AG09309 (cell line): ENCODE measurements around the gene LARGE1.

Experiments
- DNase-seq: peaks from one replicate; pipeline ENCODE4 v3.0.0-alpha.2; 2010; ENCODE audit warnings: low read depth
- H3K4me3 ChIP-seq: 2 replicates; pipeline ENCODE4 v1.5.1; 2011; ENCODE audit warnings: mild to moderate bottlenecking, low read depth, low read length, moderate library complexity; ENCODE audit not compliant: control insufficient read depth
- CTCF ChIP-seq: IDR thresholded peaks from 2 replicates; pipeline ENCODE4 v1.5.1; 2011; ENCODE audit warnings: mild to moderate bottlenecking, low read depth, low read length, inconsistent platforms; ENCODE audit not compliant: insufficient read depth, control insufficient read depth; ENCODE audit errors: missing control alignments

The LARGE1 gene

GRCh38 chr22:33529424-33530113, 390.7 kb downstream of the LARGE1 start:
- no peak for TF ChIP-seq CTCF
- peak; percentile 3 for DNase-seq
- H3K4me3 ChIP-seq, result no peak overlapping the region

GRCh38 chr22:33528183-33528582, 392.1 kb downstream of the LARGE1 start:
- DNase-seq, result no peak
- no peak overlapping the region for H3K4me3 ChIP-seq
- no peak for TF ChIP-seq CTCF

GRCh38 chr22:33526434-33527107, 393.7 kb downstream of the LARGE1 start:
- no peak for DNase-seq
- no peak overlapping the region for H3K4me3 ChIP-seq
- no peak for TF ChIP-seq CTCF

- no peak for TF ChIP-seq CTCF
- no peak overlapping the region for H3K4me3 ChIP-seq
- DNase-seq, result no peak
Observed at GRCh38 chr22:33524511-33525260, 395.6 kb downstream of the LARGE1 start.

- no peak for TF ChIP-seq CTCF
- DNase-seq, result no peak
- no peak overlapping the region for H3K4me3 ChIP-seq
Observed at GRCh38 chr22:33521879-33522665, 398.2 kb downstream of the LARGE1 start.
